ENCODE data around the gene PAN2.

The PAN2 gene

GRCh38 chr12:56333679-56334489, at the start of gene PAN2:
TSS of gene PAN2 (minus strand) at chr12:56334000. CDS start at chr12:56333094, 906 bp downstream.
- no peak for TF ChIP-seq CEBPB (IDR thresholded peaks at IDR 0.05)
- peak; percentile 42; the same call in 1 of the 2 replicates for TF ChIP-seq FOXM1 (IDR thresholded peaks at IDR 0.05; ENCODE audit: borderline replicate concordance, low read depth)
- TF ChIP-seq EP300 (IDR thresholded peaks at IDR 0.05; ENCODE audit: borderline replicate concordance) = 0 out of 2 replicates have a peak, but pooled peaks have one; percentile 17
- no peak; the same call in 1 of the 2 replicates for TF ChIP-seq NFIC (IDR thresholded peaks at IDR 0.05)
- peak; percentile 29; the same call in 1 of the 2 replicates for TF ChIP-seq RAD21 (IDR thresholded peaks at IDR 0.05; ENCODE audit: low read depth)
- 0 out of 2 replicates have a peak, but pooled peaks have one; percentile 8 for TF ChIP-seq TEAD4 (IDR thresholded peaks at IDR 0.05)
- TF ChIP-seq, protein P1, sequence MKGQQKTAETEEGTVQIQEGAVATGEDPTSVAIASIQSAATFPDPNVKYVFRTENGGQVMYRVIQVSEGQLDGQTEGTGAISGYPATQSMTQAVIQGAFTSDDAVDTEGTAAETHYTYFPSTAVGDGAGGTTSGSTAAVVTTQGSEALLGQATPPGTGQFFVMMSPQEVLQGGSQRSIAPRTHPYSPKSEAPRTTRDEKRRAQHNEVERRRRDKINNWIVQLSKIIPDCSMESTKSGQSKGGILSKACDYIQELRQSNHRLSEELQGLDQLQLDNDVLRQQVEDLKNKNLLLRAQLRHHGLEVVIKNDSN (IDR thresholded peaks at IDR 0.05) = peak; percentile 32
- peak; percentile 76; the same call in 1 of the 2 replicates for TF ChIP-seq TCF12 (IDR thresholded peaks at IDR 0.05; ENCODE audit: low read depth)
- peak; percentile 80 for TF ChIP-seq YY1 (IDR thresholded peaks at IDR 0.05; ENCODE audit: low read depth)
- peak; percentile 0; the same call in 1 of the 2 replicates for TF ChIP-seq EGR1 (IDR thresholded peaks at IDR 0.05)
- TF ChIP-seq REST (IDR thresholded peaks at IDR 0.05; ENCODE audit: low read depth) = no peak
- peak; percentile 92 for TF ChIP-seq TAF1 (IDR thresholded peaks at IDR 0.05; ENCODE audit: low read depth)
- peak; percentile 68; the same call in 1 of the 2 replicates for TF ChIP-seq ZBTB7A (IDR thresholded peaks at IDR 0.05; ENCODE audit: low read depth)
- TF ChIP-seq CREB1 (IDR thresholded peaks at IDR 0.05; ENCODE audit: low read depth) = peak; percentile 74
- TF ChIP-seq, protein P2, sequence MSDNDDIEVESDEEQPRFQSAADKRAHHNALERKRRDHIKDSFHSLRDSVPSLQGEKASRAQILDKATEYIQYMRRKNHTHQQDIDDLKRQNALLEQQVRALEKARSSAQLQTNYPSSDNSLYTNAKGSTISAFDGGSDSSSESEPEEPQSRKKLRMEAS (IDR thresholded peaks at IDR 0.05) = peak; percentile 86

- TF ChIP-seq ZBTB7A (IDR thresholded peaks at IDR 0.05; ENCODE audit: low read depth) = no peak
- TF ChIP-seq, protein P2 (IDR thresholded peaks at IDR 0.05) = no peak
- TF ChIP-seq NFIC (IDR thresholded peaks at IDR 0.05) = no peak
- no peak for TF ChIP-seq FOXM1 (IDR thresholded peaks at IDR 0.05; ENCODE audit: borderline replicate concordance, low read depth)
- no peak for TF ChIP-seq TEAD4 (IDR thresholded peaks at IDR 0.05)
- TF ChIP-seq RAD21 (IDR thresholded peaks at IDR 0.05; ENCODE audit: low read depth) = no peak
- no peak for TF ChIP-seq YY1 (IDR thresholded peaks at IDR 0.05; ENCODE audit: low read depth)
- no peak for TF ChIP-seq EP300 (IDR thresholded peaks at IDR 0.05; ENCODE audit: borderline replicate concordance)
- no peak for TF ChIP-seq EGR1 (IDR thresholded peaks at IDR 0.05)
- no peak for TF ChIP-seq TCF12 (IDR thresholded peaks at IDR 0.05; ENCODE audit: low read depth)
- TF ChIP-seq, protein P1 (IDR thresholded peaks at IDR 0.05) = no peak
- no peak for TF ChIP-seq CREB1 (IDR thresholded peaks at IDR 0.05; ENCODE audit: low read depth)
- TF ChIP-seq TAF1 (IDR thresholded peaks at IDR 0.05; ENCODE audit: low read depth) = no peak
- TF ChIP-seq REST (IDR thresholded peaks at IDR 0.05; ENCODE audit: low read depth) = no peak
- TF ChIP-seq CEBPB (IDR thresholded peaks at IDR 0.05) = no peak
Observed at GRCh38 chr12:56382611-56383010, 48.8 kb upstream of the PAN2 start.

- TF ChIP-seq NFIC (IDR thresholded peaks at IDR 0.05) (no peak), CREB1 (IDR thresholded peaks at IDR 0.05; ENCODE audit: low read depth) (no peak), RAD21 (IDR thresholded peaks at IDR 0.05; ENCODE audit: low read depth) (no peak), ZBTB7A (IDR thresholded peaks at IDR 0.05; ENCODE audit: low read depth) (no peak), YY1 (IDR thresholded peaks at IDR 0.05; ENCODE audit: low read depth) (no peak), TEAD4 (IDR thresholded peaks at IDR 0.05) (no peak), CEBPB (IDR thresholded peaks at IDR 0.05) (no peak), FOXM1 (IDR thresholded peaks at IDR 0.05; ENCODE audit: borderline replicate concordance, low read depth) (no peak), TAF1 (IDR thresholded peaks at IDR 0.05; ENCODE audit: low read depth) (no peak), EGR1 (IDR thresholded peaks at IDR 0.05) (no peak), REST (IDR thresholded peaks at IDR 0.05; ENCODE audit: low read depth) (no peak), TCF12 (IDR thresholded peaks at IDR 0.05; ENCODE audit: low read depth) (no peak)
- TF ChIP-seq, protein P2 (IDR thresholded peaks at IDR 0.05) = no peak
Observed at GRCh38 chr12:56377989-56378316, 44.2 kb upstream of the PAN2 start.

All from Ishikawa (cell line).